Effector CD4-positive, alpha-beta T cell (primary cell): ENCODE measurements around the gene GPR155.
A peak's percentile ranks its signal among the peaks of the same experiment; 100 is the strongest.

ENCODE experiments used
- DNase-seq: peaks from one replicate; pipeline ENCODE4 v3.0.0-alpha.2; 2020
- total RNA-seq: gene quantifications from one replicate; lab custom pipeline; 2026; lab: John Stamatoyannopoulos, UW

GPR155 gene
- 66.6 reads per million, percentile 74 among the genes with 10 or more reads in this experiment for total RNA-seq

- DNase-seq = peak; percentile 28
Measured at GRCh38 chr2:174486563-174487107, at the start of gene GPR155. Gene GPR155, minus strand, starts transcription at chr2:174487029. Its CDS starts 5,073 bp downstream, at chr2:174481956.

- DNase-seq = no peak
Measured at GRCh38 chr2:174535757-174536703, 49.2 kb upstream of the GPR155 start.

GRCh38 chr2:174535083-174535482 lies 48.3 kb upstream of the GPR155 start:
- no peak for DNase-seq

GRCh38 chr2:174529916-174530315 lies 43.1 kb upstream of the GPR155 start:
- DNase-seq = no peak

GRCh38 chr2:174527959-174528358 lies 41.1 kb upstream of the GPR155 start:
- DNase-seq = no peak

GRCh38 chr2:174527101-174527721 lies 40.4 kb upstream of the GPR155 start:
- no peak for DNase-seq

GRCh38 chr2:174524527-174524926 lies 37.7 kb upstream of the GPR155 start:
- no peak for DNase-seq

GRCh38 chr2:174522553-174522952 lies 35.7 kb upstream of the GPR155 start:
- no peak for DNase-seq

- no peak for DNase-seq
Measured at GRCh38 chr2:174518395-174518794, 31.6 kb upstream of the GPR155 start.

- no peak for DNase-seq
Measured at GRCh38 chr2:174516501-174517378, 29.9 kb upstream of the GPR155 start.

- no peak for DNase-seq
Measured at GRCh38 chr2:174512345-174512744, 25.5 kb upstream of the GPR155 start.

GRCh38 chr2:174511580-174512260 lies 24.9 kb upstream of the GPR155 start:
- no peak for DNase-seq

GRCh38 chr2:174510583-174511189 lies 23.9 kb upstream of the GPR155 start:
- no peak for DNase-seq

- DNase-seq = no peak
Measured at GRCh38 chr2:174503161-174503809, 16.5 kb upstream of the GPR155 start.

- no peak for DNase-seq
Measured at GRCh38 chr2:174499371-174499770, 12.5 kb upstream of the GPR155 start.

- no peak for DNase-seq
Measured at GRCh38 chr2:174495365-174496012, 8.7 kb upstream of the GPR155 start.

GRCh38 chr2:174493549-174494331 lies 6.9 kb upstream of the GPR155 start:
- no peak for DNase-seq

- peak; percentile 51 for DNase-seq
Measured at GRCh38 chr2:174492963-174493431, 6.2 kb upstream of the GPR155 start.

GRCh38 chr2:174491947-174492346 lies 5.1 kb upstream of the GPR155 start:
- no peak for DNase-seq
